HepG2 (cell line): Measurements from ENCODE around the gene DGKD. TPM values are rescaled to one million over a fixed set of nuclear protein-coding genes. Genes with fewer than 3 reads are reported as not detected.

ENCODE experiments used
- ATAC-seq: fragments of 200-7000 bp; cut with Tn5 transposase; 3 replicates; pipeline ENCODE4 v1.9.1; 2020; ENCODE audit warnings: mild to moderate bottlenecking, moderate library complexity
- BruUV-seq: library from RNA; stranded (reverse); fragments of 400-500 nt; replicated peaks from 2 replicates; lab custom pipeline; 2021; lab: Mats Ljungman, UMichigan
- CTCF ChIA-PET: fragments of 300-600 bp; formaldehyde crosslinking; extraction: SDS; loops from one replicate; lab custom pipeline; 2021; ENCODE audit warnings: low total read pairs, inconsistent platforms, low intra/inter-chr PET ratio; lab: Yijun Ruan, JAX
- POLR2A ChIA-PET: fragments of 350-600 bp; sonication (Branson Sonifier 250); formaldehyde crosslinking; loops from one replicate; lab custom pipeline; 2020; ENCODE audit warnings: antibody characterized with exemption, inconsistent platforms; lab: Yijun Ruan, JAX
- DNase-seq: peaks from one replicate; pipeline ENCODE4 v3.0.0-alpha.2; 2015; ENCODE audit warnings: low spot score
- FAIRE-seq: peaks from 3 replicates; lab custom pipeline; 2011; peaks lifted over from hg19 to GRCh38; lab: Jason Lieb, UNC
- H2AFZ ChIP-seq: one replicate; pipeline ENCODE4 v1.6.1; 2011; ENCODE audit warnings: low read length, inconsistent platforms
- H3K27ac ChIP-seq: fragments of 300-600 bp; 3 replicates; pipeline ENCODE4 v1.8.0; 2011; ENCODE audit warnings: mixed run types, mild to moderate bottlenecking, mixed read lengths, low read length, inconsistent platforms; ENCODE audit not compliant: insufficient read depth; ENCODE audit errors: extremely low read length
- H3K27me3 ChIP-seq, 2 experiments: fragments of 200-600 bp in 1 of 2; 2 replicates in 1 of 2; 3 replicates in 1 of 2; pipeline versions ENCODE4 v1.6.0 to v1.8.0; 2011; ENCODE audit warnings: low read length in 2 of 2, mild to moderate bottlenecking in 2 of 2, moderate library complexity in 2 of 2, inconsistent platforms in 1 of 2; ENCODE audit not compliant: insufficient read depth in 2 of 2, control insufficient read depth in 1 of 2
- H3K36me3 ChIP-seq, 2 experiments: fragments of 200-600 bp in 1 of 2; replicated peaks in 1 of 2; 2 replicates in 1 of 2; 3 replicates in 1 of 2; pipeline versions ENCODE4 v1.5.1 to v1.8.0; 2011; ENCODE audit warnings: low read length in 2 of 2, inconsistent platforms in 1 of 2; ENCODE audit not compliant: insufficient read depth in 2 of 2, control insufficient read depth in 1 of 2
- H3K4me1 ChIP-seq: 2 replicates; pipeline ENCODE4 v1.5.1; 2012; ENCODE audit warnings: low read length, inconsistent platforms; ENCODE audit not compliant: insufficient read depth
- H3K4me2 ChIP-seq: 2 replicates; pipeline ENCODE4 v1.6.0; 2011; ENCODE audit warnings: low read depth, low read length, inconsistent platforms
- H3K4me3 ChIP-seq, 3 experiments: fragments of 200-600 bp in 1 of 3; sonication (generic), shearing (Covaris generic) in 1 of 3; replicated peaks in 1 of 3; 2 replicates each; pipeline ENCODE4 v1.5.1; 2011 to 2016; ENCODE audit warnings: low read length in 3 of 3, inconsistent platforms in 2 of 3, low read depth in 2 of 3, mild to moderate bottlenecking in 2 of 3, control low read depth in 1 of 3, mixed read lengths in 1 of 3; ENCODE audit not compliant: insufficient read depth in 1 of 3
- H3K79me2 ChIP-seq: one replicate; pipeline ENCODE4 v1.6.1; 2011; ENCODE audit warnings: low read length, inconsistent platforms; ENCODE audit not compliant: insufficient read depth
- H3K9ac ChIP-seq: 2 replicates; pipeline ENCODE4 v1.6.0; 2011; ENCODE audit warnings: mild to moderate bottlenecking, low read depth, low read length, inconsistent platforms; ENCODE audit not compliant: insufficient read depth
- H3K9me3 ChIP-seq: 2 replicates; pipeline ENCODE4 v1.5.1; 2012; ENCODE audit warnings: mild to moderate bottlenecking, low read length
- H4K20me1 ChIP-seq: 2 replicates; pipeline ENCODE4 v1.6.0; 2011; ENCODE audit warnings: inconsistent platforms, mild to moderate bottlenecking, low read length, moderate library complexity; ENCODE audit not compliant: insufficient read depth
- ARNT ChIP-seq: fragments of 450-650 bp; IDR thresholded peaks from 2 replicates; pipeline ENCODE4 v1.6.1; 2017
- MED13 ChIP-seq: sonication (generic); formaldehyde crosslinking; IDR thresholded peaks from 2 replicates; pipeline ENCODE4 v1.5.0; 2020; ENCODE audit warnings: missing genetic modification reagents
- MIER2 ChIP-seq: IDR thresholded peaks from 2 replicates; pipeline ENCODE4 v1.6.1; 2016; ENCODE audit warnings: missing biosample characterization, missing genetic modification reagents
- NBN ChIP-seq: fragments of 450-650 bp; conservative IDR thresholded peaks from 2 replicates; pipeline ENCODE4 v1.6.1; 2017
- NONO ChIP-seq, 2 experiments: fragments of 450-650 bp in 1 of 2; sonication (generic) in 1 of 2; formaldehyde crosslinking in 1 of 2; IDR thresholded peaks in 1 of 2; conservative IDR thresholded peaks in 1 of 2; 2 replicates each; pipeline versions ENCODE4 v1.6.1 to v1.8.0; 2017 to 2022; ENCODE audit warnings: mild to moderate bottlenecking in 1 of 2, missing genetic modification reagents in 1 of 2, moderate library complexity in 1 of 2
- PCBP1 ChIP-seq: fragments of 200-400 bp; formaldehyde crosslinking; IDR thresholded peaks from 2 replicates; pipeline ENCODE4 v1.6.1; 2017; ENCODE audit warnings: mild to moderate bottlenecking, low read depth, low read length, borderline replicate concordance
- SIN3B ChIP-seq: fragments of 150-350 bp; IDR thresholded peaks from 2 replicates; pipeline ENCODE4 v1.6.1; 2014; ENCODE audit warnings: low read length
- ZNF619 ChIP-seq: sonication (generic); formaldehyde crosslinking; IDR thresholded peaks from 2 replicates; pipeline ENCODE4 v1.4.0; 2020; ENCODE audit warnings: mild to moderate bottlenecking, missing genetic modification reagents
- ZNF878 ChIP-seq: sonication (generic); formaldehyde crosslinking; IDR thresholded peaks from 2 replicates; pipeline ENCODE4 v1.8.1; 2023; ENCODE audit warnings: mild to moderate bottlenecking, missing genetic modification reagents, moderate library complexity
- WGBS: methylation state at CpG from one replicate; pipeline ENCODE4 v1.1.6; 2017; ENCODE audit warnings: low lambda C conversion rate; 5-methylcytosine and 5-hydroxymethylcytosine counted together
- in situ Hi-C: cut with HindIII; loops from 2 replicates; pipeline ENCODE4 v1.10.0; 2017; ENCODE audit warnings: low pct_unique_long_range_greater_than_20kb; ENCODE audit not compliant: extremely low pct_ligation_motif_present
- intact Hi-C: fragments of 100-400 bp; cut with micrococcal nuclease; formaldehyde crosslinking; loops from one replicate; pipeline ENCODE4 v1.10.0; 2022; ENCODE audit not compliant: unreplicated experiment
- polyA plus RNA-seq, 8 experiments: library from polyadenylated mRNA; depleted of rRNA in 3 of 8; stranded (reverse) in 7 of 8; unstranded in 1 of 8; fragments of >200 nt; fragmentation: Illumina TruSeq in 4 of 8; extraction: Trizol in 4 of 8; gene quantifications; 2 replicates each; pipeline versions ENCODE4 v1.2.1 to v1.2.3, GENCODE V29; 2011 to 2016; ENCODE audit warnings: low read depth in 4 of 8, missing spikeins in 1 of 8, mixed read lengths in 1 of 8; ENCODE audit not compliant: insufficient read depth in 1 of 8
- total RNA-seq, 5 experiments: library from RNA; depleted of rRNA; stranded (reverse); fragments of >200 nt; fragmentation: Illumina TruSeq; extraction: Trizol; gene quantifications; 2 replicates each; pipeline ENCODE4 v1.2.3, GENCODE V29; 2016; ENCODE audit warnings: low read depth in 1 of 5
- TF ChIP-seq, protein P1 (sequence below): sonication (generic); IDR thresholded peaks from 2 replicates; pipeline ENCODE4 v1.6.1; 2016; ENCODE audit warnings: low read depth, borderline replicate concordance
- TF ChIP-seq, protein P2 (sequence below): sonication (generic); formaldehyde crosslinking; IDR thresholded peaks from 2 replicates; pipeline ENCODE4 v1.5.1; 2020; ENCODE audit warnings: missing genetic modification reagents, mild to moderate bottlenecking, borderline replicate concordance
- TF ChIP-seq, protein P3 (sequence below): sonication (generic); formaldehyde crosslinking; IDR thresholded peaks from 2 replicates; pipeline ENCODE4 v1.8.1; 2023; ENCODE audit warnings: mild to moderate bottlenecking, missing genetic modification reagents
- TF ChIP-seq, protein P4 (sequence below): sonication (generic); formaldehyde crosslinking; IDR thresholded peaks from 2 replicates; pipeline ENCODE4 v1.5.0; 2020; ENCODE audit warnings: mild to moderate bottlenecking, missing genetic modification reagents, borderline replicate concordance

DGKD gene
- total and polyA plus RNA-seq, 2 of the 13 experiments (the other 11 are each of a cell fraction or from before 2014, with no cell fraction given), result 24.5 to 33.2 TPM

DNA sequence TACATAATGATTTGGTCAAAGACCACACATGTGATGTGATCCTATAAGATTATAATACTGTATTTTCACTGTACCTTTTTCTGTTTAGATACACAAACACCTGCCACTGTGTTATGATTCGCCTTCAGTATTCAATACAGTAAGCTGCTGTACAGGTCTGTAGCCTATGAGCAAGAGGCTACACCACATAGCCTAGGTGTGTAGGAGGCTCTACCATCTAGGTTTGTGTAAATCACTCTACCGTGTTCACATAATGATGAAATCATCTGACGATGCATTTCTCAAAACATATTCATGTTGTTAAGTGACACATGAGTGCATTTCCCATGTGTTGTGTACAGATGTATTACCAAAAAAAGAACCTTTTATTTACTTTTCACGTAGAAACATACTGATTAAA is 137.8 kb downstream of the DGKD start:
- Histone ChIP-seq H3K36me3 (peaks cover 9 to 52% of the 10 kb centered on the region in 2 experiments; a peak in 4 of 5 replicates), H3K4me2 (no peak overlapping the region), H3K9me3 (no peaks in the 10 kb centered on the region), H3K27me3 (no peaks in the 10 kb centered on the region), H3K4me1 (0 out of 2 replicates have a peak, but pooled peaks cover 2% of the 10 kb centered on the region), H3K9ac (no peak overlapping the region), H3K27ac (no peak overlapping the region), H3K4me3 (no peak overlapping the region), H4K20me1 (no peaks in the 10 kb centered on the region), H3K79me2 (no peaks in the 10 kb centered on the region), H2AFZ (no peak overlapping the region)
- in situ Hi-C loops (no loop called here), intact Hi-C loops (no loop called here)
- ChIA-PET CTCF (no interaction called here), POLR2A (no interaction called here)
- no peak for TF ChIP-seq MED13 (CRISPR knock-in tag)
- TF ChIP-seq, protein P1, sequence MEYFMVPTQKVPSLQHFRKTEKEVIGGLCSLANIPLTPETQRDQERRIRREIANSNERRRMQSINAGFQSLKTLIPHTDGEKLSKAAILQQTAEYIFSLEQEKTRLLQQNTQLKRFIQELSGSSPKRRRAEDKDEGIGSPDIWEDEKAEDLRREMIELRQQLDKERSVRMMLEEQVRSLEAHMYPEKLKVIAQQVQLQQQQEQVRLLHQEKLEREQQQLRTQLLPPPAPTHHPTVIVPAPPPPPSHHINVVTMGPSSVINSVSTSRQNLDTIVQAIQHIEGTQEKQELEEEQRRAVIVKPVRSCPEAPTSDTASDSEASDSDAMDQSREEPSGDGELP, result no peak
- no peak for TF ChIP-seq MIER2 (CRISPR knock-in tag)
- TF ChIP-seq PCBP1, result no peak
- TF ChIP-seq, protein P2, sequence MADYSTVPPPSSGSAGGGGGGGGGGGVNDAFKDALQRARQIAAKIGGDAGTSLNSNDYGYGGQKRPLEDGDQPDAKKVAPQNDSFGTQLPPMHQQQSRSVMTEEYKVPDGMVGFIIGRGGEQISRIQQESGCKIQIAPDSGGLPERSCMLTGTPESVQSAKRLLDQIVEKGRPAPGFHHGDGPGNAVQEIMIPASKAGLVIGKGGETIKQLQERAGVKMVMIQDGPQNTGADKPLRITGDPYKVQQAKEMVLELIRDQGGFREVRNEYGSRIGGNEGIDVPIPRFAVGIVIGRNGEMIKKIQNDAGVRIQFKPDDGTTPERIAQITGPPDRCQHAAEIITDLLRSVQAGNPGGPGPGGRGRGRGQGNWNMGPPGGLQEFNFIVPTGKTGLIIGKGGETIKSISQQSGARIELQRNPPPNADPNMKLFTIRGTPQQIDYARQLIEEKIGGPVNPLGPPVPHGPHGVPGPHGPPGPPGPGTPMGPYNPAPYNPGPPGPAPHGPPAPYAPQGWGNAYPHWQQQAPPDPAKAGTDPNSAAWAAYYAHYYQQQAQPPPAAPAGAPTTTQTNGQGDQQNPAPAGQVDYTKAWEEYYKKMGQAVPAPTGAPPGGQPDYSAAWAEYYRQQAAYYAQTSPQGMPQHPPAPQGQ (CRISPR knock-in tag), result no peak
- TF ChIP-seq NBN, result no peak
- no peak for TF ChIP-seq ARNT
- TF ChIP-seq NONO (IDR thresholded peaks at IDR 0.05), result no peak
- no peak for TF ChIP-seq NONO (CRISPR knock-in tag; conservative IDR thresholded peaks at IDR 0.05)
- no peak for TF ChIP-seq ZNF878
- TF ChIP-seq, protein P3, sequence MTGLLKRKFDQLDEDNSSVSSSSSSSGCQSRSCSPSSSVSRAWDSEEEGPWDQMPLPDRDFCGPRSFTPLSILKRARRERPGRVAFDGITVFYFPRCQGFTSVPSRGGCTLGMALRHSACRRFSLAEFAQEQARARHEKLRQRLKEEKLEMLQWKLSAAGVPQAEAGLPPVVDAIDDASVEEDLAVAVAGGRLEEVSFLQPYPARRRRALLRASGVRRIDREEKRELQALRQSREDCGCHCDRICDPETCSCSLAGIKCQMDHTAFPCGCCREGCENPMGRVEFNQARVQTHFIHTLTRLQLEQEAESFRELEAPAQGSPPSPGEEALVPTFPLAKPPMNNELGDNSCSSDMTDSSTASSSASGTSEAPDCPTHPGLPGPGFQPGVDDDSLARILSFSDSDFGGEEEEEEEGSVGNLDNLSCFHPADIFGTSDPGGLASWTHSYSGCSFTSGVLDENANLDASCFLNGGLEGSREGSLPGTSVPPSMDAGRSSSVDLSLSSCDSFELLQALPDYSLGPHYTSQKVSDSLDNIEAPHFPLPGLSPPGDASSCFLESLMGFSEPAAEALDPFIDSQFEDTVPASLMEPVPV (CRISPR knock-in tag), result no peak
- TF ChIP-seq ZNF619, result no peak
- TF ChIP-seq, protein P4, sequence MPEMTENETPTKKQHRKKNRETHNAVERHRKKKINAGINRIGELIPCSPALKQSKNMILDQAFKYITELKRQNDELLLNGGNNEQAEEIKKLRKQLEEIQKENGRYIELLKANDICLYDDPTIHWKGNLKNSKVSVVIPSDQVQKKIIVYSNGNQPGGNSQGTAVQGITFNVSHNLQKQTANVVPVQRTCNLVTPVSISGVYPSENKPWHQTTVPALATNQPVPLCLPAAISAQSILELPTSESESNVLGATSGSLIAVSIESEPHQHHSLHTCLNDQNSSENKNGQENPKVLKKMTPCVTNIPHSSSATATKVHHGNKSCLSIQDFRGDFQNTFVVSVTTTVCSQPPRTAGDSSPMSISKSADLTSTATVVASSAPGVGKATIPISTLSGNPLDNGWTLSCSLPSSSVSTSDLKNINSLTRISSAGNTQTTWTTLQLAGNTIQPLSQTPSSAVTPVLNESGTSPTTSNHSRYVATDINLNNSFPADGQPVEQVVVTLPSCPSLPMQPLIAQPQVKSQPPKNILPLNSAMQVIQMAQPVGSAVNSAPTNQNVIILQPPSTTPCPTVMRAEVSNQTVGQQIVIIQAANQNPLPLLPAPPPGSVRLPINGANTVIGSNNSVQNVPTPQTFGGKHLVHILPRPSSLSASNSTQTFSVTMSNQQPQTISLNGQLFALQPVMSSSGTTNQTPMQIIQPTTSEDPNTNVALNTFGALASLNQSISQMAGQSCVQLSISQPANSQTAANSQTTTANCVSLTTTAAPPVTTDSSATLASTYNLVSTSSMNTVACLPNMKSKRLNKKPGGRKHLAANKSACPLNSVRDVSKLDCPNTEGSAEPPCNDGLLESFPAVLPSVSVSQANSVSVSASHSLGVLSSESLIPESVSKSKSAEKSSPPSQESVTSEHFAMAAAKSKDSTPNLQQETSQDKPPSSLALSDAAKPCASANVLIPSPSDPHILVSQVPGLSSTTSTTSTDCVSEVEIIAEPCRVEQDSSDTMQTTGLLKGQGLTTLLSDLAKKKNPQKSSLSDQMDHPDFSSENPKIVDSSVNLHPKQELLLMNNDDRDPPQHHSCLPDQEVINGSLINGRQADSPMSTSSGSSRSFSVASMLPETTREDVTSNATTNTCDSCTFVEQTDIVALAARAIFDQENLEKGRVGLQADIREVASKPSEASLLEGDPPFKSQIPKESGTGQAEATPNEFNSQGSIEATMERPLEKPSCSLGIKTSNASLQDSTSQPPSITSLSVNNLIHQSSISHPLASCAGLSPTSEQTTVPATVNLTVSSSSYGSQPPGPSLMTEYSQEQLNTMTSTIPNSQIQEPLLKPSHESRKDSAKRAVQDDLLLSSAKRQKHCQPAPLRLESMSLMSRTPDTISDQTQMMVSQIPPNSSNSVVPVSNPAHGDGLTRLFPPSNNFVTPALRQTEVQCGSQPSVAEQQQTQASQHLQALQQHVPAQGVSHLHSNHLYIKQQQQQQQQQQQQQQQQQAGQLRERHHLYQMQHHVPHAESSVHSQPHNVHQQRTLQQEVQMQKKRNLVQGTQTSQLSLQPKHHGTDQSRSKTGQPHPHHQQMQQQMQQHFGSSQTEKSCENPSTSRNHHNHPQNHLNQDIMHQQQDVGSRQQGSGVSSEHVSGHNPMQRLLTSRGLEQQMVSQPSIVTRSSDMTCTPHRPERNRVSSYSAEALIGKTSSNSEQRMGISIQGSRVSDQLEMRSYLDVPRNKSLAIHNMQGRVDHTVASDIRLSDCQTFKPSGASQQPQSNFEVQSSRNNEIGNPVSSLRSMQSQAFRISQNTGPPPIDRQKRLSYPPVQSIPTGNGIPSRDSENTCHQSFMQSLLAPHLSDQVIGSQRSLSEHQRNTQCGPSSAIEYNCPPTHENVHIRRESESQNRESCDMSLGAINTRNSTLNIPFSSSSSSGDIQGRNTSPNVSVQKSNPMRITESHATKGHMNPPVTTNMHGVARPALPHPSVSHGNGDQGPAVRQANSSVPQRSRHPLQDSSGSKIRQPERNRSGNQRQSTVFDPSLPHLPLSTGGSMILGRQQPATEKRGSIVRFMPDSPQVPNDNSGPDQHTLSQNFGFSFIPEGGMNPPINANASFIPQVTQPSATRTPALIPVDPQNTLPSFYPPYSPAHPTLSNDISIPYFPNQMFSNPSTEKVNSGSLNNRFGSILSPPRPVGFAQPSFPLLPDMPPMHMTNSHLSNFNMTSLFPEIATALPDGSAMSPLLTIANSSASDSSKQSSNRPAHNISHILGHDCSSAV (CRISPR knock-in tag), result no peak
- TF ChIP-seq SIN3B, result no peak
- no TSS peak for BruUV-seq
- no peak for ATAC-seq
- no peak for FAIRE-seq
- DNase-seq, result no peak
- 95% methylated on average over 4 of the region's 4 CpGs for WGBS
